HG03354 (cell line): ENCODE measurements around the gene PCDHGA8.
"Not testable (repeated sequence)": the region's sequence is repeated elsewhere in the genome, so short reads cannot be mapped to it uniquely, and the experiment has no call there.

Experiments used
- ATAC-seq: cut with Tn5 transposase; IDR thresholded peaks from one replicate; pipeline ENCODE4 v1.9.1; 2021; ENCODE audit warnings: mild to moderate bottlenecking; ENCODE audit not compliant: unreplicated experiment, poor library complexity, severe bottlenecking

Gene PCDHGA8

DNA sequence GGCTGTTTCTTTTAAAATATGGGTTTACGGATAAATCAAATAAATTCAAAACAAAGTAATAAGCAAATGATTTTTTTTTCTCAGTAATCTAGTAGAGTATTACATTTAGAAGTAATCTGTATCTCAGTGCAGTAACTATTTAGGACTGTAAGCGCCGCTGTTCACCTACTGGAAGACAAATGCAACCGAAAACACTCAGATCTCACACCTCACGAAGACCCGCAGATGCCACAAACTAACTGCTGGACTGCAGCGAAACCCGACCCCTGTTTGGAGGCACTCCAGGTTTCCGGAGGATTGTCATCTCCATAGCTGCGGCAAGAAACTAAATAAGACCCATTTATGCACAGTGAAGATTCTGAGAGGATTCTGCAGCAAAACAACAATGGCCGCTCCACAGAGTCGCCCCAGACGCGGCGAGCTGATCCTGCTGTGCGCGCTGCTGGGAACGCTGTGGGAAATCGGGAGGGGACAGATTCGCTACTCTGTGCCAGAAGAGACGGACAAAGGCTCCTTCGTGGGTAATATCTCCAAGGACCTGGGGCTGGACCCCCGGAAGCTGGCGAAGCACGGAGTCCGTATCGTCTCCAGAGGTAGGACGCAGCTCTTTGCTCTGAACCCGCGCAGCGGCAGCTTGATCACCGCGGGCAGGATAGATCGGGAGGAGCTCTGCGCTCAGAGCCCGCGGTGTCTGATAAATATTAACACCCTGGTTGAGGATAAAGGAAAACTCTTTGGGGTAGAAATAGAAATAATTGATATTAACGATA, at the start of gene PCDHGA8:
Gene PCDHGA8 (plus strand): TSS at position 205 of the 770 bp plus-strand sequence. CDS start 181 bp downstream, at position 386.
- ATAC-seq: no peak

DNA sequence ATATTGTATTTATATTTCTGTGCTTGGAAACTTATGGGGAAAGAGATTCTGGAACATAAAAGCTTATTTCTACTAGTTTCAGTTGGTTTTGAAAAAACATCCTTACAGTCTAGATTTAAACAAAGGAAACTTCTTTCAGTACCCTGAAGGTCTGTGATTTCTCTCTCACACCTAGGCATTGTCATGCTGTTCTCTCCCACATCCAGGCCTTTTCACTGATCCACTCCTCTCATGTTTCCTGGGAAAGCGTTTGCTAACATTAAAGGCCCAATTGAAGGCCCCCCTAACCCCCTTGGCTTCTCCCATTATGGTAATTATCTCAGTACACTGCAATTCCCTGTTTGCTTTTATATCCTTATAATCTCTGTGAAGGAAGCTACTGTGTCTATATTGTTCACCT, 49.7 kb upstream of the PCDHGA8 start:
- ATAC-seq: no peak

DNA sequence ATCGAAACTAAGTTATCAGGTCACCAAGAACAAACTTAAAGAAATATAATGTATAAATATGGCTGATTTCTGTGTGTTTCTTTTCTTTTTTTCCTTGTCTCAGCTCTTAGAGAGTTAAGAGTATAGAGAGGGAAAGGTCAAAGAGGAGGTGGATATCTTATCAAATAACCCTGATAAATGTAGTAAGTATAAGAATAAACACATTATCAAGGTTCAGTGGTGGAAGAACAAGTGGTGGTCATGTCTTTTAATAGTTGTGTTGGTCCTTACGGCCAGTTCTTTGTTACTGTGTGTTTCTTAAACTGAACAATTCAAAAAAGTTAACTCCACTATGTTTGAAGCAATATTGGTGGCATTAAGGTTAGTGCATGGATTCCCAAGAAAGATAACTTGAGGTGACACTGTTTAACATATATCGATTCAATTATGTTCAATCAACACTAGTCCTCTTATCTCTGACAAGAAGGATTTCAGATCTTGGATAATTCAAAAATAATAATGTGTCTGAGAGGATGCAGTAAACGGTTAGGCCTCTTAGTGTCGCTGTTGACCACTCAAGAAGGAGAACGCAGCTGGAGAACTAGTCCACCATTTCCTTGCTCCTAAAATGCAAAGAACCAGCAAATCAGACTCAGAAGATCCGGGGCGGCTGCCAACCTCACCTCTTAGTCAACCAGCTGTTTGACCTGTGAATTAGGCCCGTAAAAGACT, 49.0 kb upstream of the PCDHGA8 start, which contains the start of gene PCDHGA3:
Gene PCDHGA3 (plus strand): TSS at position 588 of the 711 bp plus-strand sequence. CDS start 205 bp downstream, outside the sequence.
- ATAC-seq: no peak

DNA sequence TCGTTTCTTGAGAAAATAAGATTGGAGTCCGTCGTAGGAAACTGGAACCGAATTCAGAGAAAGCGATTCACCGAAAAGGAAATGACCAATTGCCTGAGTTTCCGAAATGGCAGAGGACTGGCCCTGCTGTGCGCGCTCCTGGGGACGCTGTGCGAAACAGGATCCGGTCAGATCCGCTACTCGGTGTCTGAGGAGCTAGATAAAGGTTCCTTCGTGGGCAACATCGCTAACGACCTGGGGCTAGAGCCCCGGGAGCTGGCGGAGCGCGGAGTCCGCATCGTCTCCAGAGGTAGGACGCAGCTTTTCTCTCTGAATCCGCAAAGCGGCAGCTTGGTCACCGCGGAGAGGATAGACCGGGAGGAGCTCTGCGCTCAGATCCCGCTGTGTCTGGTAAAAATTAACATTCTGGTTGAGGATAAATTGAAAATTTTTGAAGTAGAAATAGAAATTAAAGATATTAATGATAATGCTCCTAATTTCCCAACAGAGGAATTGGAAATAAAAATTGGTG, 48.4 kb upstream of the PCDHGA8 start:
- no peak for ATAC-seq

DNA sequence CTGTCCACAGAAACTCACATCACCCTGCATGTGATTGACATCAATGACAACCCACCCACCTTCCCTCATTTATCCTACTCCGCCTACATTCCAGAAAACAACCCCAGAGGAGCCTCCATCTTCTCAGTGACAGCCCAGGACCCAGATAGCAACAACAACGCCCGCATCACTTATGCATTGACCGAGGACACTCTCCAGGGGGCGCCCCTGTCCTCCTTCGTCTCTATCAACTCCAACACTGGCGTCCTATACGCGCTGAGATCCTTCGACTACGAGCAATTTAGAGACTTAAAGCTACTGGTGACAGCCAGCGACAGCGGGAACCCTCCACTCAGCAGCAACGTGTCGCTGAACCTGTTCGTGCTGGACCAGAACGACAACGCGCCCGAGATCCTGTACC, 47.1 kb upstream of the PCDHGA8 start:
- ATAC-seq: no peak

DNA sequence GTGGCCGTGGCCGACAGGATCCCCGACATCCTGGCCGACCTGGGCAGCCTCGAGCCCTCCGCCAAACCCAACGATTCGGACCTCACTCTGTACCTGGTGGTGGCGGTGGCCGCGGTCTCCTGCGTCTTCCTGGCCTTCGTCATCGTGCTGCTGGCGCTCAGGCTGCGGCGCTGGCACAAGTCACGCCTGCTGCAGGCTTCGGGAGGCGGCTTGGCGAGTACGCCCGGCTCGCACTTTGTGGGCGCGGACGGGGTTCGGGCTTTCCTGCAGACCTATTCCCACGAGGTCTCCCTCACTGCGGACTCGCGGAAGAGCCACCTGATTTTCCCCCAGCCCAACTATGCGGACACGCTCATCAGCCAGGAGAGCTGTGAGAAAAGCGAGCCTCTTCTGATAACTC, 46.4 kb upstream of the PCDHGA8 start:
- ATAC-seq: not testable (repeated sequence)

DNA sequence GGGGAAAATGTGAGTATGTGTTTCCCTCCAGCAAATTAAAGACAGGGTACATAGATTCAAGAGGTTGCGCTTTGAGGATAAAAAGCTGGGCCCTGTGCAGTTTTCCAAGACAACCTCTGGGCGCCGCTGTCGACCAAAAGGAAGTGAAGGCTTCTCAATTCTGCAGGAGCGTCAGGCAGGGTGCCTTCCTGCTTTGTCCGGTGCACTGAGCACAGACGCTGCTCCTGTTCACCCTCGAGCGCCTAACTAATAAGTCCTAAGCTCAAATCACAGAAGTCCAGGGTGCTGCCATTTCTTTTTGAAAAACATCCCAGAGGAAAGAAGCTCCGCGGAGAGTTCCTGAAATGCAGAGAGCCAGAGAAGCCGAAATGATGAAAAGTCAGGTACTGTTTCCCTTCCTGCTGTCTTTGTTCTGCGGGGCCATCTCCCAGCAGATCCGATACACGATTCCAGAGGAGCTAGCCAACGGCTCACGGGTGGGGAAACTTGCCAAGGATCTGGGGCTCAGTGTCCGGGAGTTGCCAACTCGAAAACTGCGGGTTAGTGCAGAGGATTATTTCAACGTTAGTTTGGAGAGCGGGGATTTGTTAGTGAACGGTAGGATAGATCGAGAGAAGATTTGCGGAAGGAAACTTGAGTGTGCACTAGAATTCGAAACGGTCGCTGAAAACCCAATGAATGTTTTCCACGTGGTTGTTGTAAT, 42.4 kb upstream of the PCDHGA8 start, which contains the start of gene PCDHGB1:
Gene PCDHGB1 (plus strand): TSS at position 183 of the 703 bp plus-strand sequence. CDS start 162 bp downstream, at position 345.
- no peak for ATAC-seq

DNA sequence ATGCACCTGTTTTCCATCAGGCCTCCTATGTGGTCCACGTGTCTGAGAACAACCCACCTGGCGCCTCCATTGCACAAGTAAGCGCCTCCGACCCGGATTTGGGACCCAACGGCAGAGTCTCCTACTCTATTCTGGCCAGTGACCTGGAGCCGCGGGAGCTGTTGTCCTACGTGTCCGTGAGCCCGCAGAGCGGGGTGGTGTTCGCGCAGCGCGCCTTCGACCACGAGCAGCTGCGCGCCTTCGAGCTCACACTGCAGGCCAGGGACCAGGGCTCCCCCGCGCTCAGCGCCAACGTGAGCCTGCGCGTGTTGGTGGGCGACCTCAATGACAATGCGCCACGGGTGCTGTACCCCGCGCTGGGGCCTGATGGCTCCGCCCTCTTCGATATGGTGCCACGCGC, 40.8 kb upstream of the PCDHGA8 start:
- ATAC-seq: no peak

DNA sequence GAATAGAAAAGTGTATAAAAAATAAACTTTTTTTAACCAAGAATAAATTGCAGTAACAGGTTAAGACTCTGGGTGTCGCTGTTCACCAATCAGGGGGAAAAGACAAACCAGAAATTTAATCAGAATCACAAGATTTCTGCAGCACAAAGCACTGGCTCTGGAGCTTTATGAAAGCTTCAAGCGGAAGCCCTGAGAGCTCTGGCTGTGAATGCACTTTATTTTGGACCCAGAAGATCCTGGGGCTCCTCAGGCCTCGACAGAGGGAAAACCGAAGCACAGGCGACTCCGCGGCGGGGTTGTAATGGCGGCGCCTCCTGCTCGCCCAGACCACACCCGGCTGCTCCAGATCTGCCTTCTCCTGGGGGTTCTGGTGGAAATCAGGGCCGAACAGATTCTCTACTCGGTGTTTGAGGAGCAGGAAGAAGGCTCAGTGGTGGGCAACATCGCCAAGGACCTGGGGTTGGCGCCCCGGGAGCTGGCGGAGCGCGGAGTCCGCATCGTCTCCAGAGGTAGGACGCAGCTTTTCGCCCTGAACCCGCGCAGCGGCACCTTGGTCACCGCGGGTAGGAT, 37.4 kb upstream of the PCDHGA8 start, which contains the start of gene PCDHGA4:
Gene PCDHGA4 (plus strand): TSS at position 122 of the 570 bp plus-strand sequence. CDS start 87 bp downstream, at position 209.
- no peak for ATAC-seq

DNA sequence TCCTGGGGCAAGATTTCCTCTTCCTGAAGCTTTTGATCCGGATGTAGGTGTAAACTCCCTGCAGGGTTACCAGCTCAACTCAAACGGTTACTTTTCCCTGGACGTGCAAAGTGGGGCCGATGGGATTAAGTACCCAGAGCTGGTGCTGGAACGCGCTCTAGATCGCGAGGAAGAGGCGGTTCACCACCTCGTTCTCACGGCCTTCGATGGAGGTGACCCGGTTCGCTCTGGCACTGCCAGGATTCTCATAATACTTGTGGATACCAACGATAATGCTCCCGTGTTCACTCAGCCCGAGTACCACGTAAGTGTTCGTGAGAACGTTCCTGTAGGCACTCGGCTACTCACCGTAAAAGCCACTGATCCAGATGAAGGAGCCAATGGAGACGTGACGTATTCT, 36.8 kb upstream of the PCDHGA8 start:
- no peak for ATAC-seq

DNA sequence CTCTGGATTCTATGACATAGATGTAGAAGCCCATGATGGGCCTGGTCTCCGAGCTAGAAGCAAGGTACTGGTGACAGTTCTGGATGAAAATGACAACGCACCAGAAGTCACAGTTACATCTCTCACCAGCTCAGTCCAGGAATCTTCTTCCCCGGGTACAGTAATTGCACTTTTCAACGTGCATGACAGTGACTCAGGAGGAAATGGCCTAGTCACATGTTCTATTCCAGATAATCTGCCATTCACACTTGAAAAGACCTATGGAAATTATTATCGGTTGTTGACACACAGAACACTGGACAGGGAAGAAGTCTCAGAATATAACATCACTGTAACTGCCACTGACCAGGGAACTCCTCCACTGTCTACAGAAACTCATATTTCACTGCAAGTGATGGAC, 36.3 kb upstream of the PCDHGA8 start:
- ATAC-seq: no peak

DNA sequence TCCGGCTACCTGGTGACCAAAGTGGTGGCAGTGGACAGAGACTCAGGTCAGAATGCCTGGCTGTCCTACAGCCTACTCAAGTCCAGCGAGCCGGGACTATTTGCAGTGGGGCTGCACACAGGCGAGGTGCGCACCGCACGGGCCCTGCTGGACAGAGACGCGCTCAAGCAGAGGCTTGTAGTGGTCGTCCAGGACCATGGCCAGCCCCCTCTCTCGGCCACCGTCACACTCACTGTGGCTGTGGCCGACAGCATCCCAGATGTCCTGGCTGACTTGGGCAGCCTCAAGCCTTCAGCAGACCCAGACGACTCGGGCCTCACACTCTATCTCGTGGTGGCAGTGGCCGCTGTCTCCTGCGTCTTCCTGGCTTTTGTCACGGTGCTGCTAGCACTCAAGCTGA, 35.5 kb upstream of the PCDHGA8 start:
- no peak for ATAC-seq

DNA sequence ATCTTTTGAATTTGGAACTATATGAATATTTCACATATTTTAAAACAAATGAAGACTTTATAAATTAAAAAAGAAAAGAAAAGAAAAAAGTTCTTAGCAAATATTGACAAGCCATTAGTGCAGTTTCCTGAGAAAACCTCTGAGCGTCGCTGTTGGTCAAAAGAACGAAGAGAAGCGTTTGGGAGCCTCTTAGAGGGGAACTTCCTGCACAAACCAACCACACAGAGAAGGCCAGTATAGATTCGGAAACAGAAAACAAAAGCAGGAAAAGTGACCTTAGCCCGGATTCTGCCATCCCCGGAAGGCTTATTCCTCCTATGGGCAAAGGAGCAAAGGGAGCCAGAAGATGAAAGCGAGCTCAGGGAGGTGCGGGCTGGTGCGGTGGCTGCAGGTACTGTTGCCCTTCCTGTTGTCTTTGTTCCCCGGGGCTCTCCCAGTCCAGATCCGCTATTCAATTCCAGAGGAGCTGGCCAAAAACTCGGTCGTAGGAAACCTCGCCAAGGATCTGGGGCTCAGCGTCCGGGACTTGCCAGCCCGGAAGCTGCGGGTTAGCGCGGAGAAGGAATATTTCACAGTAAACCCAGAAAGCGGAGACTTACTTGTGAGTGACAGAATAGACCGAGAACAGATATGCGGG, 32.5 kb upstream of the PCDHGA8 start, which contains the start of gene PCDHGB2:
Gene PCDHGB2 (plus strand): TSS at position 205 of the 637 bp plus-strand sequence. CDS start 142 bp downstream, at position 347.
- ATAC-seq: peak; percentile 65

DNA sequence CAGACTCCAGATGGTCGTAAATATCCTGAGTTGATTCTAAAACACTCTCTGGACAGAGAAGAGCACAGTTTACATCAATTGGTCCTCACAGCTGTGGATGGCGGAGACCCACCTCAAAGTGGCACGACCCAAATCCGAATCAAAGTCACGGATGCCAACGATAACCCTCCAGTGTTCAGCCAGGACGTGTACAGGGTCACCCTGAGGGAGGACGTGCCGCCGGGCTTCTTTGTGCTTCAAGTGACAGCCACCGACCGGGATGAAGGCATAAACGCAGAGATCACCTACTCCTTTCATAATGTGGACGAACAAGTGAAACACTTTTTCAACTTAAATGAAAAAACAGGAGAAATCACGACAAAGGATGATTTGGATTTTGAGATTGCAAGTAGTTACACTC, 31.7 kb upstream of the PCDHGA8 start:
- no peak for ATAC-seq

DNA sequence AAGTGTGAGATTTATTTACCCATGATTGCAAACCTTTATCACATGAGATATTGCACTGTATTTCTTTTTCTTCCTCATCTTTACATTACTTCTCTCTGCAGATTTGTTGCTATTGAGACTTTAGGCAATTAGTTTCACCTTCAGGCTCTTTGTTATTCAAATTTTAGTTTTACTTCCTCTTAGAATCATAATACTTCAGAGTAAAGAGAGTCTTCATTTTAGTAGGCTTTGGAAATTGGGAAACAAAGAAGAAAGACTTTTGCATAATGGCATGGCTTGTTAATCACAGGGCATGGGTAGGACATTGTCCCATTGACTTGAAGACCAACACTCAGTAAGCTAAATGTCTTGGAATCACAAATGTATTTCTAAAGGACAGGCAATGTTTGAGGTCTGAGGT, 29.7 kb upstream of the PCDHGA8 start:
- no peak for ATAC-seq

DNA sequence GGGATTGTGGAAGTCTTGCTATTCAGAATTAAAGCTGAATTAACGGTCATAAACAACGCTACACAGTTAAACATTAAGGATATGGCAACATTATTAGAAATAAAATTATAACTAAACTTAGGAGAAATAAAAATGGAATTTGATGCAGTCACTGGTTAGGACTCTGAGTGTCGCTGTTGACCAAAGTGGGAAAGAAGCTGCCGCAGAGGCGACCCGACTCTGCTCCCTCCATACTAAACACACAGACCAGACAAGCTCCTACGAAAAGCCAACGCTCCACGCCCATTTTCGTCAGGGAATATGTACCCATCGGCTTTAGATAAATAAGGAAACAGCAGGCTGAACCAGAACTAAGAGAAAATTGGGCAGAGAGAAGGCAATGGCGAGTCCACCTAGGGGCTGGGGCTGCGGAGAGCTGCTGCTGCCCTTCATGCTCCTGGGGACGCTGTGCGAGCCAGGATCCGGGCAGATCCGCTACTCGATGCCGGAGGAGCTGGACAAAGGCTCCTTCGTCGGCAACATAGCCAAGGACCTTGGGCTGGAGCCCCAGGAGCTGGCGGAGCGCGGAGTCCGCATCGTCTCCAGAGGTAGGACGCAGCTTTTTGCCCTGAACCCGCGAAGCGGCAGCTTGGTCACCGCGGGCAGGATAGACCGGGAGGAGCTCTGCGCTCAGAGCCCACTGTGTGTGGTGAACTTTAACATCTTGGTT, 28.3 kb upstream of the PCDHGA8 start, which contains the start of gene PCDHGA5:
Gene PCDHGA5 (plus strand): TSS at position 211 of the 709 bp plus-strand sequence. CDS start 169 bp downstream, at position 380.
- ATAC-seq: no peak

DNA sequence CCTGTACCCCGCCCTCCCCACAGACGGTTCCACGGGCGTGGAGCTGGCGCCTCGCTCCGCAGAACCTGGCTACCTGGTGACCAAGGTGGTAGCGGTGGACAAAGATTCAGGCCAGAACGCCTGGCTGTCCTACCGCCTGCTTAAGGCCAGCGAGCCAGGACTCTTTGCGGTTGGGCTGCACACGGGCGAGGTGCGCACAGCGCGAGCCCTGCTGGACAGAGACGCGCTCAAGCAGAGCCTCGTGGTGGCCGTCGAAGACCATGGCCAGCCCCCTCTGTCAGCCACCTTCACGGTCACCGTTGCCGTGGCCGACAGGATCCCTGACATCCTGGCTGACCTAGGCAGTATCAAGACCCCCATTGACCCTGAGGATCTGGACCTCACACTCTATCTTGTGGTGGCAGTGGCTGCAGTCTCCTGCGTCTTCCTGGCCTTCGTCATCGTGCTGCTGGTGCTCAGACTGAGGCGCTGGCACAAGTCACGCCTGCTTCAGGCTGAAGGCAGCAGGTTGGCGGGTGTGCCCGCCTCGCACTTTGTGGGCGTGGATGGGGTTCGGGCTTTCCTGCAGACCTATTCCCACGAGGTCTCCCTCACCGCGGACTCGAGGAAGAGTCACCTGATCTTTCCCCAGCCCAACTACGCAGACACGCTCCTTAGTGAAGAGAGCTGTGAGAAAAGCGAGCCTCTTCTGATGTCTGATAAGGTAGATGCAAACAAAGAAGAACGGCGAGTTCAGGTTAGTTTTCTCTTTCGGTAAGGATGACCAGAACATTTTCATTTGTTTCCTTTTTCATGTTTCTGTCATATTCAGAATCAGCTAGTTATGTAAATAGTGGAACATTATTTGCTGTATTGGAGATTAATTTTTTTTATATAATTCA, 26.2 kb upstream of the PCDHGA8 start:
- ATAC-seq: no peak
